ENCODE results near the gene UBE2L3.

DNA sequence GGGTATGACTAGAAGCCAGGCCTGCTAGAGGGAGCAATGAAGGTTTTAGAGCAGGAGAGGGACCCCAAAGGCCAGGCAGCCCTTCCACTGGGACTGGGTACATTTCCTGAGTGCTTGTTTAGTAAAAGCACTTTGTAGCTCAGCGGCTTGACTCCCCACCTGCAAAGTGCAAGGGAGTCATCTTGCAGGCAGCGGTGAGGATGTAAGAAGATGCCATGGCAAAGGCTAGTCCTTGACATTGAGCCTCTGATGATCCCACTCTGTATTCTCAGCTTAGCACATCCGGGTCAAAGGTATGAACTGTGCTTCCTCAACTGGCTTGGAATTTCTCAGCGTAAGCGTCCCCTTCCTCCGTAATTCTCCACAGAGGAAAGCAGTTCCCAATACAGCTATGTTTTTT lies 3.1 kb upstream of the UBE2L3 start:
- no peak for TF ChIP-seq POLR2A (IDR thresholded peaks at IDR 0.05; ENCODE audit: low read length)
- TF ChIP-seq GATA1 (IDR thresholded peaks at IDR 0.05; ENCODE audit: low read depth, low read length), result no peak
